HG03558 (cell line): ENCODE measurements around the gene BMP2K.
"Not testable (repeated sequence)": the region's sequence is repeated elsewhere in the genome, so short reads cannot be mapped to it uniquely, and the experiment has no call there.

Experiments
- ATAC-seq: cut with Tn5 transposase; IDR thresholded peaks from one replicate; pipeline ENCODE4 v1.9.1; 2021; ENCODE audit warnings: moderate number of reproducible peaks; ENCODE audit not compliant: unreplicated experiment; ENCODE audit errors: extremely low read depth

Gene BMP2K

GRCh38 chr4:78787392-78788006, 11.3 kb downstream of the BMP2K start:
- no peak for ATAC-seq

GRCh38 chr4:78788007-78788889, 12.1 kb downstream of the BMP2K start:
- ATAC-seq: no peak

GRCh38 chr4:78795594-78796416, 19.7 kb downstream of the BMP2K start:
- not testable (repeated sequence) for ATAC-seq

GRCh38 chr4:78796526-78796925, 20.4 kb downstream of the BMP2K start:
- ATAC-seq: no peak

- no peak for ATAC-seq
Observed at GRCh38 chr4:78797777-78798284, 21.7 kb downstream of the BMP2K start.

GRCh38 chr4:78799551-78800495, 23.7 kb downstream of the BMP2K start:
- ATAC-seq: no peak

GRCh38 chr4:78800965-78801364, 24.8 kb downstream of the BMP2K start:
- no peak for ATAC-seq

GRCh38 chr4:78803983-78804382, 27.8 kb downstream of the BMP2K start:
- no peak for ATAC-seq

GRCh38 chr4:78806943-78807460, 30.9 kb downstream of the BMP2K start:
- ATAC-seq: no peak

GRCh38 chr4:78809295-78809694, 33.1 kb downstream of the BMP2K start:
- no peak for ATAC-seq

GRCh38 chr4:78809928-78810835, 34.0 kb downstream of the BMP2K start:
- no peak for ATAC-seq

- ATAC-seq: no peak
Observed at GRCh38 chr4:78811034-78811433, 34.9 kb downstream of the BMP2K start.

- ATAC-seq: no peak
Observed at GRCh38 chr4:78818530-78819079, 42.5 kb downstream of the BMP2K start.

GRCh38 chr4:78824001-78824400, 47.9 kb downstream of the BMP2K start:
- no peak for ATAC-seq

GRCh38 chr4:78827191-78827590, 51.0 kb downstream of the BMP2K start:
- ATAC-seq: no peak

GRCh38 chr4:78829296-78829695, 53.1 kb downstream of the BMP2K start:
- no peak for ATAC-seq

GRCh38 chr4:78839676-78840075, 63.5 kb downstream of the BMP2K start:
- ATAC-seq: not testable (repeated sequence)

- not testable (repeated sequence) for ATAC-seq
Observed at GRCh38 chr4:78840286-78840685, 64.1 kb downstream of the BMP2K start.
